NT2/D1 (cell line): ENCODE results near the gene FADS2.

ENCODE experiments used
- SUZ12 ChIP-seq: IDR thresholded peaks from 2 replicates; pipeline ENCODE4 v1.6.1; 2011; ENCODE audit not compliant: insufficient read length, insufficient read depth; ENCODE audit errors: extremely low read depth
- YY1 ChIP-seq: IDR thresholded peaks from 2 replicates; pipeline ENCODE4 v1.6.1; 2011; ENCODE audit not compliant: insufficient read length, insufficient read depth
- ZNF274 ChIP-seq: IDR thresholded peaks from 2 replicates; pipeline ENCODE4 v1.6.1; 2011; ENCODE audit warnings: mild to moderate bottlenecking, low read depth, low read length

DNA sequence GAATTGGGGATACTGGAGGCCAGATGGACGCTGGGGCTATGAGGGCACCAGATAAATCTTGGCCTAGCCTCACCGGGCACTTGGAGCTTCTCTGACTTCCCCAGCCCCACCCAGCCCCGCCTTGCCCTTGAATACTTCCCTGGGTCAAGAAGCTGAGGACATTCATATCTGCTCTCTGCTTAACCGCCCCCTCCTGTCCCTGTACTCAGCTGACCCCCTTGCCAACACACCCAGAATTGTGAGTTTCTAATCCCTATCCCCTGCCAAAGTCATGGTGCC, 41.3 kb downstream of the FADS2 start:
- no peak for TF ChIP-seq ZNF274
- no peak for TF ChIP-seq YY1
- no peak for TF ChIP-seq SUZ12
